Stimulated activated CD8-positive, alpha-beta memory T cell treated with anti-CD3 and anti-CD28 coated beads, Interleukin-12 subunit alpha, Interleukin-12 subunit beta, amount 100 ng/mL, for 24 hours (primary cell): ENCODE measurements around the gene PDSS2.
"Not testable (repeated sequence)": the region's sequence is repeated elsewhere in the genome, so short reads cannot be mapped to it uniquely, and the experiment has no call there.

Experiments used
- DNase-seq: peaks from one replicate; pipeline ENCODE4 v3.0.0-alpha.2; 2020; ENCODE audit errors: extremely low read depth

Gene PDSS2

DNA sequence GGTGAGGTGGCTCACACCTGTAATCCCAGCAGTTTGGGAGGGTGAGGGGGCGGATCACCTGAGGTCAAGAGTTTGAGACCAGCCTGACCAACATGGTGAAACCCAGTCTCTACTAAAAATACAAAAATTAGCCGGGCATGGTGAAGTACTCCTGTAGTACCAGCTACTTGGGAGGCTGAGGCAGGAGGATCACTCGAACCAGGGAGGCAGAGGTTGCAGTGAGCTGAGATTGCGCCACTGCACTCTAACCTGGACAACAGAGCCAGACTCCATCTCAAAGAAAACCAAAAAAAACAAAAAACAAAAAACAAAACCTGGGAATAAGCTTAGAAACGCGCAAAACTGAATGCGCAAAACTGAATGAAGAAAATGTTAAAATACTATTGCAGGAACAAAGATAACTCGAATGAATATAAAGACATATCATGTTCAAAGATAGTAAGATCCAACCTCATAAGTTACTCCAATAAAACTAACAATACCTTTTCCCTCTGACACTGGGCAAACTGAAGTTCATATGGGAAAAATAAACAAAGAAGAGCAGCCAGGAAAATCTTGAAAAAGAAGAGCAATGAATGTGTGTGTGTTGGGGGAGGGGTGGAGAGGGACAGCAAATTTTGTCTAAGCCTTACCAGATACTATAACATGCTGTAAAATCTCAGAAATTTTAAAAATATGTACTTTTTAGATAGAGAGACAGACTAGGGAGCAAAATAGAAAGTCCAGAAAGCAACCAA is 243.0 kb downstream of the PDSS2 start:
- no peak for DNase-seq

DNA sequence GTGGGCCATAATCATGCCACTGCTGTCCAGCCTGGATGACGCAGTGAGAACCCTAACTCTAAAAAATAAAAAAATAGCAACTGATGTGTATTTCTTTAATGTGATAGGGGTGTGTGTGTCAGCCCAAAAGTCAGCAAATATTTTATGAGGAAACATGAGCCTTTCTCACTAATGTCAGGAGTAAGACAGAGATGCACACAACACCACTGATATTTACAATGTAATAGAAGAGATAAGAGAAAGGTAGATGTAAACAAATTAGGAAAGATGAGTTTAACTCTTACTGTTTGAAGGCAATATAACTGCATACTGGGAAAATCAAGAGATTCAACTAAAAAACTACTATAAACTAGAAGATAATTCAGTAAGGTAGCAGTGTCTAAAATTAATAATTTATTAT is 244.0 kb downstream of the PDSS2 start:
- DNase-seq, result no peak

DNA sequence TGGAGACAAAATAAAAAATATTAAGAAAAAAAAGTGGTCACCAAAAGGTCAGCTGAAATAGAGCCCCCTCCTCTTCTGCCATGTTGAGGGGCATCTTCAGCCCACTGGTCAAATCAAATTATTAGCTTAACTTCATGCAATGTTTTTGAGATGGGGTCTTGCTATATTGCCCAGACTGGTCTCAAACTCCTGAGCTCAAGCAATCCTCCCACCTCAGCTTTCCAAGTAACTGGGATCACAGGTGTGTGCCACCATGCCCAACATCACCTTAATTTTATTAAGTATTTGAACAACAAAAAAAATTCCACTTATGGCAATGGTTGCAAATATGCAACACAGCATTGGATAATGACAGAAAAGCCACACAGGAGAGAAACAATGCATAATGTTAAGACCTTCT is 244.7 kb downstream of the PDSS2 start:
- no peak for DNase-seq

DNA sequence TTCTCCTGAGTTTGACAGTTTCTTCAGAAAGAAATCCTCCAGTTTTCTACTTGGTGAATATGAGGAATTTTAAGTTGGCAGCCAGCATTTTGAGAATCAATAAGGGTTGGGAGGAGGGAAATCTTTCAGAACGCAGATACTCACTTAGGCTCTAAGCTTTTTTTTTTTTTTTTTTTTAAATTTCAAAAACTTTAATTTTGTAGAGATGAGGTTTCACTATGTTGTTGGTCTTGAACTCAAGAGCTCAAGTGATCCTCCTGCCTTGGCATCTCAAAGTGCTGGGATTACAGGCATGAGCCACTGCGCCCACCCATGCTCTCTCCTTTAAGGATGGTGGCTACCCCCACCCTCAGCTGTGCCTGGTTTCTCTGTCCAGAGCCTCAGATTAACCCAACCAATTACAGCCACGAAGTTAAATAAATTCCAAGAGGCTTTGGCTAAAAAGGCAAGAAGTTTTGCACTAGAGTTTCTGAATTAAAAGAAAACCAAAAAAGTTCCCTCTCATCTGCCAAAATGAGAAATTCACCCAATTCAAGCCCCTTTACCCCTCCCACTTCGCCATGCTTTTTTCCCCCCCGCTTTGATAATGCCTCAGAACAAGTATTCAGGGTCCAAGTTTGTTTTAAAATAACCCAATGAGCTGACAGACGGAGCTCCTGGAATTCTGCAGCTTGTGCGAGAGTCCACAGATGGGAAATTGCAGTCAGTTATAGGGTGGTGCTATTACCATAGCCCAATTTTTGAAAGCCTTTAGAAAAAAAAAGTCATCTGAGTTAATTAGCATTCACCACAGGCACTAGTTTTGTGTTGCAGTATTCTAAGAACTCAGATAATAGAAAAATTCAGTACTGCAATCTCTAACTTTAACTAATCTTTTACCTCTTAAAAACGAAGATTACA is 249.7 kb downstream of the PDSS2 start:
- no peak for DNase-seq

DNA sequence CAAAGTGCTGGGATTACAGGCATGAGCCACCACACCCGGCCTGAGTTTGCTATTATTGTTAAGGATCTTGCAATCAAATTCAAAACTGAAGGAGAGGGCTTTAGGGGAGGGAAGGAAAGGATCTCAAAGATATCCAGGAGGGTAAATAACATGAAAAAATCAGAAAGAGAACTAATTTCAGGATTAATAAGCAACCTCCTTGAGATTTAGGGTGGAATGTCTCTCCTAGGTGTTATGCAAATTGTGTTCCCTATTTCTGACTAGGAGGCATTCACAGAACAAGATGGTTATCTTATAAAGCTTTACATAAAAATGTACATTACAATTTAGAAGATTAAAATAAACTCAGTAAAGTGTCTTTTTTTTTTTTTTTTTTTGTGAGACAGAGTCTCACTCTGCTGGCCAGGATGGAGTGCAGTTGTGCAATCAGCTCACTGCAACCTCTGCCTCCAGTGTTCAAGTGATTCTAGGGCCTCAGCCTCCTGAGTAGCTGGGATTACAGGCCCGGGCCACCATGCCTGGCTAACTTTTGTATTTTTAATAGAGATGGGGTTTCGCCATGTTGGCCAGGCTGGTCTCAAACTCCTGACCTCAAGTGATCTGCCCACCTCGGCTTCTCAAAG is 252.0 kb downstream of the PDSS2 start:
- no peak for DNase-seq

DNA sequence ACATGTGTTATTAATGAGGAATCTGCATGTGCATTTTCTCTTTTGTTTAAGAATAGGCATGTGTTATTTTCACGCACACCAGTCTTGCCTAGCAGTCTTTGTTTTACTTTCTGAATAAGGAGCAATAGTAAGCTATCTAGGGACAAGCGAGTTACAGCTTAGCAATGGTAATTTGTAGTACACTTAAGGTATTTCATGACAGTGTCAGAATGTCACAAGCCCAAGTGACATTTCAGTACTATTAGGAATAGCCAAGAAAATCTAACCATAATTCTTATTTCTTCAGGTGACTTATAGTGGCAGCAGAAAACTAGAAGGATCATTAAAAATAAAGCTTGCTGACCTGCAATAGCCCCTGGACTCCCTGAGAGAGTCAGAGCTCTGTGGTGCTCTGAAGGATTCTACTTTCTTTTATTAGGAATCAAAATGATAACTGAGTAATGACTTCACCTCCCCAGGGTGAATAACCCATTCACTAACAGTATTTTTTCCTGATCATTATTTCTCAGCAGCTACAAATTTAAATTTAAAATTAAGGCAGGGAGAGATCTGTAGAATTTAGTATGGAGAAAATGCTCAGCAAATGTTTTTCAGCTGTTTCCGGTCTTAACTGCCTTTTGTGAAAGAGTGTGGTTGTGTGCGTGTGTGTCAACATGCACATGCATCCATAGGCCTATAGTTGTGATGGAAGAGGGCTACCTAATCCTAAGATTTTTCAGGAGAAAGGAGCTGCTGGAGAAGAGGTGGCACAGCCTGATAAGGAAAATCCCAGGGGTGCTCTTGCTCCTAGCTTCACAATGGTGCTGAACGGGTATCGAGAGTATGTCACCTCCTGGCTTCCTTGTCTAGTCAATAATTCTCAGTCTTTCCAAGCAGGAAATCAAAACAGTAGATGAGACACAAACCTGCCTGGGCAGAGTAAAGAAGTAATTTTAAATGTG is 254.0 kb downstream of the PDSS2 start:
- no peak for DNase-seq

DNA sequence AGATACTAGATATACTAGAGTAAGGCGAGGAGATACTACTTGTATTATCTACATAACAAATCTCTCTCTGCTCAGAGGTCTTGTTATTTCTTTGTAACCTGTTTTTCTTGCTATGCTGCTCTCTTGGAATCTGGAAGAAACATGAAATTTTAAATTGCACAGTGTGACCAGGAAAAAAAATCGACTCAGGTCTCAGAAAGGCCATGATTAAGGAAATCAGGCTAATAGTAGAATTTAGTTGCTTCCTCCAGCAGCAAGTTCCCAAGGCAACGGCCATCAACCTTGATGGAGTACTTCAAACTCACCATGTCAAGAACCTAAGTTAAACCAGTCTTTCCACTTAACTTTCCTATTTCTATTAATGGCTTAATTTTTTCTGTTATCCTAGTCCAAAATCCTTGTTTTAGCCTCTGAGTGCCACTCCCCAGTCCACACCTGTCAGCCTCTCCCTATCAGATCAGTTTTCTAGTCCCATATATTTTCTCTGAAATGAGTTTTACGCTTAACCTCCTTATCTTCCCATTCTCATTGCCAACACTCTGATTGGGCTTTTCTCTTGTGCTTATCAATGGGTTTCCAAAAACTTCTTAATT is 256.4 kb downstream of the PDSS2 start:
- DNase-seq, result no peak

DNA sequence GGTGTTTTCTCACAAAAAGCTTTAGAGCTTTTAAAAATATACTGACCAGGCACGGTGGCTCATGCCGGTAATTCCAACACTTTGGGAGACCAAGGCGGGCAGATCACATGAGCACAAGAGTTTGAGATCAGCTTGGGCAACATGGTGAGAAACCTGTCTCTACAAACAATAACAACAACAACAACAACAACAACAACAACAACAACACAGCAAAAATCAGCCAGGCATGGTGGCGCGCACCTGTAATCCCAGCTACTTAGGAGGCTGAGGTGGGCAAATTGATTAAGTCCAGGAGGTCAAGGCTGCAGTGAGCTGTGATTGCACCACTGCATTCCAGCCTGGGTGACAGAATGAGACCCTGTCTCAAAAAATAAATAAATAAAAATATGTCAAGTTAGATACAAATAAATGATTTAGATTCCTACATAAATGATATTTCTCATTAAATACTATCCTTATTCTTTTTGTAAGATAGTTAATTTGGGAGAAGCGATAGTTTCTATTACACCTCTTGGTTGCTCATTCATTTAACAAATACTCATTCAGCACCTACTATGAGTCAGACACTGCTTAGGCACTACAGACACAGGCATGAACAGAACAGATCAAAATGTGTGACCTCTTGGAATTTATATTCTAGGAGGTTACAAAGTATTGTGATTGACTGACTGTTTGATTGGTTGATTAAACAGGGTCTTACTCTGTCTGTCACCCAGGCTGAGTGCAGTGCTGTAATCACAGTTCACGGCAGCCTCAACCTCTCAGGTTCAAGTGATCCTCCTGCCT is 260.5 kb downstream of the PDSS2 start:
- DNase-seq, result no peak

DNA sequence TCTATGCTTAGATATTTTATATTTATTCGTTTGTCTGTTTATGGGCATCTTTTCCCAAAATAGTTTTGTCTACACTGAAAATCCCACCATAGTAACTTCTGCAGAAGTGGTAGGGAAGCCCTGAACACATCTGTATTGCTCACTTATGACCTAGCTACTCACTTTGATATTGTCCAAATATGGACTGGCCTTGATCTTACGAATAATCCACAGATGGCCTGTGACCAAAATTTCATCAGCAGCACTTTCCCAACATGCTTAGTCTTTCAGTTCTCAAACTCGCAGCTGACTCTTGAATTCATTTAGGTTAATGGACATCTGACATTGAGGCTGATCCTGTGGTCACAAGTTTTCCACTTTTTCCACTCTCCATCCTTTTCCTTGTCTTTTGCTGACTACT is 263.2 kb downstream of the PDSS2 start:
- no peak for DNase-seq

DNA sequence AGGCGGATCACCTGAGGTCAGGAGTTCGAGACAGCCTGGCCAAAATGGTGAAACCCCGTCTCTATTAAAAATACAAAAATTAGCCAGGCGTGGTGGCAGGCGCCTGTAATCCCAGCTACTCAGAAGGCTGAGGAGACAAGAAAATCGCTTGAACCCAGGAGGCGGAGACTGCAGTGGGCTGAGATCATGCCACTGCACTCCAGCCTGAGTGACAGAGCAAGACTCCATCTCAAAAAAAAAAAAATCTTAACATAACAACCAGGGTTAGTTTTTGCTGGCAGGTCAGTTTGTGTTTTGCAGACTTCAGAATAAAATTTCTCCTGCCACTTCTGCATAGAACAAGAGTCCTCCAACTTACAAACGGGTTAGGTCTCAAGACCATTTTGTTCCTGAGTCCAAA is 264.6 kb downstream of the PDSS2 start:
- DNase-seq, result not testable (repeated sequence)

DNA sequence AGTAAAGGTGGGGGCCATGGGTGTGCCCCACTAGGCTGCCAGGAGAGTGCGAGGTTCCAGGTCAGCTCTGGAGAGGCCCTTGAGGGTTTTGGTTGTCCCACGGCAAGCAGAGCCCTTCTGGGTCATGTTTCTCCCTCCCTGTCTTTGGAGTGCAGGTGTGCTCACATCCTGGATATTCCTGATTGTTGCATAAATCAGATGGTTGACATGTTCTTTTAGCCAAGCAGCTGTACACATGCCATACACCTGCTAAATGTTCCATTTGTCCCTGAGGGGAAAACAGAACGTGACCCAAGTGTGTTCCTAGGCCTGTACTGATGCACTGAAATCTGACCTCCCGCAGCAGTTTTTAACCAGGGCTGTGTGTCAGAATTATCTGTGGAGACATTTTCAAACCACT is 266.5 kb downstream of the PDSS2 start:
- no peak for DNase-seq

DNA sequence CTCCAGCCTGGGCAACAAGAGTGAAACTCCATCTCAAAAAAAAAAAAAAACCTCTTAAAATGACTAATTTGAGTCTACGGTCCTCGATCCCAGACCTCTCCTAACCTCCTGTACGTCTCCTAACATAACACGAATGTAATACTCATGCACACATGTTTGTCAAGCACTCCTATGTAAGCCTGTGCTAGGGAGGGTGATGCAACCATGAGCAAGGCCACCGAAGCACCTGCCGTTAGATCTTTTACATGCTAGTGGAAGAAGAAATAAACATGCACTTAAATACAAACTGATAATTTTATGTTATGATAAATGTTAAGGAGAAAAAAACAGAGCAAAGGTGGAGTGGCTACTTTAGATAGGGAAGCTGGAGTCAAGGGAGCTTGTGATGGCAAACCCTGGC is 271.7 kb downstream of the PDSS2 start:
- no peak for DNase-seq

DNA sequence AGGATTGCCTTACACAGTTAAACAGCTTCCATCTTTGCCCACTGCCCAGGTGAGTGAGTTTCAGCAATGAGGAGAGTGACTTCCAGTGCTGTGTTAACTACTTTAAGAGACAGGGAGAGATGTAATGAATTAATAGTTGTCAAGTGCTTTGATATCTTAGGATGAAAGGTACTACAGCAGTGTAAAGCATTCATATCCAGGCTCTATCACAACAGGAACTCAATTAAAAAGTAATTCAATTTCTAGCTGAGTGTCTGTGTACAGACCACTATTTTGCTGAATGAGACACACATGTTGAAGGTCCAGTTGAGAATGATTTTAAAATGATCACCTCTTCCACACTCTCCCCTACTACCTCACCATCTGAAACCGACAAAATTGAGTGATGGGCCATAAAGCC is 273.3 kb downstream of the PDSS2 start:
- no peak for DNase-seq

DNA sequence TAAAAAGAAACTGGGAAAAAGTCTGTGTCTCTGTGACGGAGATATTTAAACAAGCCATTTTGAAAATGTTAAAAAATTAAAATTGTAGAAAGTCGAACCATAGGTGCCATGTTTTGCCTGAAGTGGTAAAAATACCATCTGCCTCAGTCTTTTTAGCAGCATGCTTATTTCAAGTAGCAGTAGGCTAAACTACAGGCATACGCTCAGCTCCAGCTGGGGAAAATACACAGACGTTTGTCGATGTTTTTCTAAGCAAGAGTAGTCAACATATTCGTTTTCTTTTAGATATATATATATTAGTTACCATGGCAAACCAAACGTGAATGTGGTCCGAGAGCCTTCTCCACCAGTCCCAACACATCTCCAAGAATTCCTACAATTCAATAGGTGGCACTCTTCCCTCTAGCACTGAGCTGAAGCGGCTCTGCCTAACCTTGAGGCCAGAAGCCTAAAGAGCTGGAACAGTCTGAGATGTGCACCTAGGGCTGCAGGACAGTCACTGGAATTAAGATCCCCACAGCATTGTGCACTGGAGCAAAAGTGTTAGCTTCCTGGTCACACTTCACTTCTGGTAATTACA is 273.9 kb downstream of the PDSS2 start:
- DNase-seq, result no peak

DNA sequence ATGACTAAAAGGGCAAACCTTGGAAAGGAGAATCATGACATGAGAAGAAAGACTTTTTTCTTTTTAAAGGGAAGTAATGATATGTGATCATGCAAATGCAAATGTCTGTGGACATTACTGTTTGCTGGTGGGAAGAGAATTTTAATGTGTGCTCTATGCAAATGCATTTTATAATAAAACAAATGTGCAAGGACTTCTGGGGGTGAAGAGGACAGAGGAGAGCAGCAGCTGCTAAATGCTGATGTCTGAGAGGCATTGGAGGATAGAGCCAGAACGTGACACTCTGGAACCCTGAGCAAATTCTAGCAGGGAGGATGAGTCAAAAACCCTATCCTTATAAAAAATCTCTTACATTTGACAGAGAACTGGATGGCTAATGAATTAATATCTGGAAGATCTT is 274.9 kb downstream of the PDSS2 start:
- DNase-seq, result no peak

DNA sequence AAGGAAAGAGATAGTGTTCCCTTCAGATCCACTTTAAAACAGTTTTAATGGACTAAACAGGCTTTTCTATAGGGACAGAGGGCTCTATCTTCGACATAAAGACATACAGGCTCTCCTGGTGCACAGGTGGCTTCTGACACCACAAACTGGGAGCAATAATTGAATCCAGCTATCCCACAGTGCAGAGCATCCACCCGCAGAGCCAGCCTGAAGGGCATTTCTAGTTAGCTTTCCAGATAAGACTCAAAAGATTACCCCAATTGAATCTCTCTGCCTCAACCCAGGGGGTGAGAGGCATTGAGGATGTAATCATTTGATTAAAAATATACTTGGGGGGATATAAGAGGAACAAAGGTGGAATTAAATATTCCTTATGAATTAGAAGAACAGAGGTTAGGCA is 279.3 kb downstream of the PDSS2 start:
- DNase-seq, result no peak

DNA sequence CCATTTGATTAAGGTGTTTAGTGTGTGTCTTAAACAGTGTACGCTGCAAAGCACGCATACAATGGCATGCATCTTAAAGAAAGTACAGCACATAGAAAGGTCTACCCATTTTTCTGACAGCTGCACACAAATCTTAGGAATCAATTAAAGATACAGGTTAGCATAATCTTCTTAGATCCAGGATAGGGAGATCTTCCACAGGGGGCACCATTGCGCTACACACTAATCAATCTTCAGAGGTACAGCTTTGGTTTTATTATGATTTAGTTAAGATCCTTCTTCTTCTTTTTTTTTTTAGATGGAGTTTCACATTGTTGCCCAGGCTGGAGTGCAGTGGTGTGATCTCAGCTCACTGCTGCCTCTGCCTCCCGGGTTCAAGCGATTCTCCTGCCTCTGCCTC is 280.4 kb downstream of the PDSS2 start:
- no peak for DNase-seq

DNA sequence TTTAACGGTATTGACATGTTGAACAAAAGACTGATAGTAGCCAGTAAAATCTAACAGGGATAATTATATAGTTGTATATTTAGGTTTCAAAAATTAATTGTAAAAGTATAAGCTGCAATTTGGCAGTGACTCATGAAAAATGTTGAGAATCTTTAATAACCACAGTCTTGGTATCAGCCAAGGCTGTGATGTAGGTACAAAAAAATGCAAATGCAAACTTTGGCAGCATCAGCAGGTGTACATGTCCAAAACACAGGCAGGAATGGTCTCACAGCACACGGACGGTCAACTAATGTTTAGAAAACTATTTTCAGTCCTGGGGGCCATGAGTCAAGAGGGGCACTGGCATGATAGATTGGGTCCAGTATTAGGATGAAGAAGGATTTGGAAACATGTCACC is 285.6 kb downstream of the PDSS2 start:
- DNase-seq, result no peak

DNA sequence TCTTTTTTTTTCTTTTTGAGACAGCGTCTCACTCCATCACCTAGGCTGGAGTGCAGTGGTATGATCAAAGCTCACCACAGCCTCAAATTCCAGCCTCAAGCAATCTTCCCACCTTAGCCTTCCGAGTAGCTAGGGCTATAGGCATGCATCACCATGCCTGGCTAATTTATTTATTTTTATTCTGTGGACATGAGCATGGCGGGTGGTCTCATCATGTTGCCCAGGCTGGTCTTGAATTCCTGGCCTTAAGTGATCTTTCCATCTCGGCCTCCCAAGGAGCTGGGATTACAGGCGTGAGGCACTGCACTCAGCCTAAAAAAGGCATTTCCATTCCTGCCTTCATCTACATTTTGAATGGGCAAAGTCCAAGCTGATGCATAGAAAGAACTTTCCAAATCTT is 287.9 kb downstream of the PDSS2 start:
- DNase-seq, result no peak

DNA sequence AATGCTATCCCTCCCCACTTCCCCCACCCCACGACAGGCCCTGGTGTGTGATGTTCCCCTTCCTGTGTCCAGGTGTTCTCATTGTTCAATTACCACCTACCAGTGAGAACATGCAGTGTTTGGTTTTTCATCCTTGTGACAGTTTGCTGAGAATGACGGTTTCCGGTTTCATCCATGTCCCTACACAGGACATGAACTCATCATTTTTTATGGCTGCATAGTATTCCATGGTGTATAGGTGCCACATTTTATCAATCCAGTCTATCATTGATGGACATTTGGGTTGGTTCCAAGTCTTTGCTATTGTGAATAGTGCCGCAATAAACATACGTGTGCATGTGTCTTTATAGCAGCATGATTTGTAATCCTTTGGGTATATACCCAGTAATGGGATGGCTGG is 295.1 kb downstream of the PDSS2 start:
- not testable (repeated sequence) for DNase-seq
